ENCODE data around the gene NSMCE1. TPM values are rescaled to one million over a fixed set of nuclear protein-coding genes. Genes with fewer than 3 reads are reported as not detected.

Gene NSMCE1
- total RNA-seq, 3 donors from 2014 or later, result 39.3 to 50.1 (median 48.9) TPM

DNA sequence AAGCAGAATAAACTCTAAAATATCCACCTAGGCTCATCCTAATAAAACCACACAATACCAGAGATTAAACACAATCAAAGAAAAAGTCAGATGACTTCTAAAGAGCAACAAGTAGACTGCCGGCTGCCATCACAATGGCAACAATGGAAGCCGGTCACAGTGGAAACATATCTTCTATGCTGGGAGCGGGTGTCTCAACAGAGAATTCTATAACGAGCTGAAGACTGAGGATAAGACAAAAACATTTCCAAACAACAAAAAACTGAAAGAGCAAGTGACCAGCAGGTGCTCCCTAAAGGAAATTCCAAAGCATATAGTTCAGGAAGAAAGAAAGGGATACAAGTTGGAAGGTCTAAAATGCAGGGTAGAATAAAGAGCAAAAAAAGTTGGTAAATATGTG lies 8.9 kb downstream of the NSMCE1 start:
- no peaks in the 10 kb centered on the region for H3K9me3 ChIP-seq
- ATAC-seq (no peak), DNase-seq (no peak)
- intact Hi-C loops (cut with DNase I, micrococcal nuclease), result no loop called here
- no peak for TF ChIP-seq CTCF (IDR thresholded peaks at IDR 0.05)
- no peak overlapping the region for H3K4me3 ChIP-seq
- H3K36me3 ChIP-seq (ENCODE audit: low read depth), result no peaks in the 10 kb centered on the region
- peaks cover 4% of the 10 kb centered on the region for H3K4me1 ChIP-seq (ENCODE audit: low read depth)

DNA sequence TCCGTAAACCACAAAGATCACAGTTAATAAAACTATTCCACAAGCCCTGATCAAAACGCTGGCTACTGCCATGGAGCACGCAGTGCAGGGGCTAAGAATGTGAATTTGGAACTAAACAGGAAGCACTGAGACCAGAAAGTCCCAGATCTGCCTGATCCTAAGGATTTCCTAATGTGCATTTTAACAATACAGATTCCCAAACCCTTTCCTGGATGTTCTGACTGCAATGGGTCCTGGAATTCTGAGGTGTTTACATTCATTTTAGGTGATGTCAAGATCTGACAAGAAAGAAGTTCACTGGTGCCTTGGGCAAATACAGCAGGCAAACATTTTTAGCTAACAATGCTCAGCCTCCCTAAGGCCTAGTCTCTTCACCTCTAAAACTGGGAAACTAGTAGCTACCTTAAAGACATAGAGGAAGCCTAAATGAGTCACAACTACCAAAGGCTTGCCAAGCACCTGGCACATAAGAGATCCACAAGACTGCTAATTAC lies 10.3 kb downstream of the NSMCE1 start:
- ATAC-seq, result no peak
- Histone ChIP-seq H3K36me3 (ENCODE audit: low read depth) (no peaks in the 10 kb centered on the region), H3K4me1 (ENCODE audit: low read depth) (peaks cover 4% of the 10 kb centered on the region), H3K4me3 (no peak overlapping the region), H3K9me3 (no peaks in the 10 kb centered on the region)
- DNase-seq, result no peak
- intact Hi-C loops (cut with DNase I, micrococcal nuclease), result no loop called here
- TF ChIP-seq CTCF (IDR thresholded peaks at IDR 0.05), result no peak

DNA sequence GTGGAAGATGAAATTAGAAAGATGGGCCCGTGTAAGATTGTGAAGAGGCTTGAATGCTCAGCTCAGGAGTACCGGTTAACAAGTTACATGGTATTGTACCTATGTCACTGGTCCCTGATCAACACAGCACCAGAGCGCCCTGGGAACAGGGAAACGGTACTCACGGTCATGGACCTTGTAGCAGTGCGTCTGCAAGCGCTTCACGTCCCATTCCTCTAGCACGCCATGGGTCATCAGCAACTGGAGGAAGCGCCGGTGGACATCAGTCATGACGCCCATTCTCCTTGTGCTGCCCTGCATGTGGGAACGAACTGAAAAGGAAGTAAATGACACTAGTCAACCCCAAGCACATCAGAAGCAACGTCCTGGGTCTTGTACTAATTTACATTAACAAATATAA lies 11.3 kb downstream of the NSMCE1 start:
- Histone ChIP-seq H3K4me1 (ENCODE audit: low read depth) (peaks cover 4% of the 10 kb centered on the region), H3K9me3 (no peaks in the 10 kb centered on the region), H3K36me3 (ENCODE audit: low read depth) (no peaks in the 10 kb centered on the region), H3K4me3 (no peak overlapping the region)
- intact Hi-C loops (cut with DNase I, micrococcal nuclease), result no loop called here
- no peak for DNase-seq
- ATAC-seq, result no peak
- TF ChIP-seq CTCF (IDR thresholded peaks at IDR 0.05), result no peak

- intact Hi-C loops (cut with DNase I, micrococcal nuclease), result no loop called here
- no peak for TF ChIP-seq CTCF (IDR thresholded peaks at IDR 0.05)
- H3K36me3 ChIP-seq (ENCODE audit: low read depth), result no peaks in the 10 kb centered on the region
- H3K9me3 ChIP-seq, result no peaks in the 10 kb centered on the region
- H3K4me3 ChIP-seq, result no peak overlapping the region
- DNase-seq, result no peak
- H3K4me1 ChIP-seq (ENCODE audit: low read depth), result peaks cover 4% of the 10 kb centered on the region
- no peak for ATAC-seq
Observed at GRCh38 chr16:27256861-27257260, 11.7 kb downstream of the NSMCE1 start.

DNA sequence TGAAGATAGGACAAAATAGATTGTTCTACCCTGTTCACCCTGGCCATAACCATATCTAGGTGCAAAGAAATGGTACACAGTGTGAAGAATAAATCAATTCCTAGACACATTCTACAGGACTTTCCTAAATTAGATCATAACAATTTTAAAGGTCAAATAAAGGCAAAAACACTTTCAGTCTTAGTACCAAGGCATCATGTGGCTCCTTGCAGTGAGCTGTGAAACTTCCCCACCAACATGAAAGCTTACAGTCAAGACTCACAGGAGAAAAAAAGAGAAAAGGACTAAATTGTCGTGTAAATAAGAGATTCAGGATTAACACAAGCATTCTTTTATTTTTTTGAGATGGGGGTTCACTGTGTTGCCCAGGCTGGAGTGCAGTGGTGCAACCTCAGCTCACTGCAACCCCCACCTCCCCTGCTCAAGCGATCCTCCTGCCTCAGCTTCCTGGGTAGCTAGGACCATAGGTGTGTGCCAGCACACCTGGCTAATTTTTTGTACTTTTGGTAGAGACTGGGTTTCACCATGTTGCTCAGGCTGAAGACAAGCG lies 14.2 kb downstream of the NSMCE1 start:
- intact Hi-C loops (cut with DNase I, micrococcal nuclease), result no loop called here
- ATAC-seq, result no peak

More for the DNA sequence above, 14.2 kb downstream of the NSMCE1 start:
- H3K36me3 ChIP-seq (ENCODE audit: low read depth), result no peaks in the 10 kb centered on the region
- no peaks in the 10 kb centered on the region for H3K9me3 ChIP-seq
- no peak overlapping the region for H3K4me3 ChIP-seq
- TF ChIP-seq CTCF (IDR thresholded peaks at IDR 0.05), result no peak
- H3K4me1 ChIP-seq (ENCODE audit: low read depth), result peaks cover 4% of the 10 kb centered on the region
- no peak for DNase-seq
